NCI-H524 treated with DMSO at 0.1 percent for 48 hours (cell line): ENCODE measurements around the gene CACNB2.

ENCODE experiments used
- DNase-seq: peaks from one replicate; lab custom pipeline; 2025; lab: John Stamatoyannopoulos, UW

The CACNB2 gene

GRCh38 chr10:18293536-18294510 is 153.6 kb downstream of the CACNB2 start:
- no peak for DNase-seq

- no peak for DNase-seq
Observed at GRCh38 chr10:18294633-18295032, 154.4 kb downstream of the CACNB2 start.

- DNase-seq = no peak
Observed at GRCh38 chr10:18297659-18298058, 157.4 kb downstream of the CACNB2 start.

GRCh38 chr10:18298256-18298655 is 158.0 kb downstream of the CACNB2 start:
- no peak for DNase-seq

GRCh38 chr10:18303851-18304801 is 163.9 kb downstream of the CACNB2 start:
- no peak for DNase-seq

GRCh38 chr10:18306031-18306430 is 165.8 kb downstream of the CACNB2 start:
- no peak for DNase-seq

- DNase-seq = no peak
Observed at GRCh38 chr10:18308600-18308999, 168.4 kb downstream of the CACNB2 start.

- DNase-seq = no peak
Observed at GRCh38 chr10:18310761-18311160, 170.5 kb downstream of the CACNB2 start.

GRCh38 chr10:18312374-18313139 is 172.3 kb downstream of the CACNB2 start:
- DNase-seq = no peak

- DNase-seq = no peak
Observed at GRCh38 chr10:18313140-18313530, 172.9 kb downstream of the CACNB2 start.

- no peak for DNase-seq
Observed at GRCh38 chr10:18313626-18314025, 173.4 kb downstream of the CACNB2 start.

- DNase-seq = no peak
Observed at GRCh38 chr10:18319628-18320027, 179.4 kb downstream of the CACNB2 start.

GRCh38 chr10:18321371-18321770 is 181.1 kb downstream of the CACNB2 start:
- DNase-seq = no peak

GRCh38 chr10:18323916-18324315 is 183.7 kb downstream of the CACNB2 start:
- no peak for DNase-seq

GRCh38 chr10:18325410-18325809 is 185.2 kb downstream of the CACNB2 start:
- no peak for DNase-seq

GRCh38 chr10:18325889-18326531 is 185.8 kb downstream of the CACNB2 start:
- no peak for DNase-seq

- no peak for DNase-seq
Observed at GRCh38 chr10:18328941-18329340, 188.7 kb downstream of the CACNB2 start.

- no peak for DNase-seq
Observed at GRCh38 chr10:18332048-18332447, 191.8 kb downstream of the CACNB2 start.

- DNase-seq = no peak
Observed at GRCh38 chr10:18332484-18332883, 192.3 kb downstream of the CACNB2 start.

GRCh38 chr10:18333621-18334020 is 193.4 kb downstream of the CACNB2 start:
- no peak for DNase-seq

GRCh38 chr10:18334116-18334867 is 194.1 kb downstream of the CACNB2 start:
- DNase-seq = no peak
